ENCODE measurements around the gene BMAL2.

Gene BMAL2

GRCh38 chr12:27361372-27361771 lies 28.7 kb downstream of the BMAL2 start:
- no peak for DNase-seq

DNA sequence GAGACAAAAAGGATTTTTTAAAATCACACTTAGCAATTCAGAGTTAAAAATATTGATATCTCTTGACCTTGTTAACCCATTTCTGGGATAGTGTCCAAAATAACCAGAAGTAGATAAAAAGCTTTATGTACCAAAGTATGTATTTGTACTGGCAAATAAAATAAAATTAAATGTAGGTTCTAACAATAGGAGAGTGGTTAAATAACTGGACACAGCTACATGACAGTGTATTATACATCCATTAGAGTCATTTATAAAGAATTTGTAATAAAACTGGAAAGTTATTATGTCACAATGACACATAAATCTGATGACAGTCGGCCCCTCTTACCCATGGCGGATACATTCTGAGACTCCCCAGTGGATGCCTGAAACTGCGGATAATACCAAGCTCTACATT lies 34.0 kb downstream of the BMAL2 start:
- DNase-seq, result no peak

- no peak for DNase-seq
Measured at GRCh38 chr12:27367078-27367477, 34.4 kb downstream of the BMAL2 start.

DNA sequence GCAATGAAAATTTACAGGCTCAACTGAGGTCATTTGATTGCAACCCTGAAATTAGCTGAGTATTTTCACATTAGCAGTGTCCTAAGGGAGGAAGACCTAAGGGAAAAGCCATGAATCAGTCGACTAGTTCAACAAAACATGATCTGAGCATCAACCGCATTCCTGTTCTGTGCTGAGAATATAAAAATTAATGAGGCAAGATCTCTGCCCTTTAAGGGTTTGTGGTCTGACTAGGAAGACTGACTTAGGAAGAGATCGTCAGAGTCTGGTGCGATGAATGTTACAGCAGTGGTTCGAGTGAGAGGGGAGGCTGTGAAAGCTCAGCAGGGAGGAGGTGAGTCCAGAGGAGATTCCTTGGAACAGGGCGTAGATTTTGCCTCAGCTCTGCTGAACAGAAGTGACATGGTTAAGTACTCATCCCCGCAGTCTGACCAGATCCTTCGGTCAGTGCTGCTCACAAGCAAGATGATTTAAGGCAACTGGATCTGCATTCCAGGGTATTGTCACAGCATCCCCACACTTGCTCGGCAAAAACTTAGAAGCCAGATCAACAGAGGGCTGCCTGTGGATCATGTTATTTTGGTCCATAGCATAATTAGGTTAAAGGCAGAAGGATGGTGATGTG lies 49.6 kb downstream of the BMAL2 start:
- no peak for DNase-seq

Measured in NCI-H1048 (cell line).